ENCODE measurements around the gene CYRIA. TPM values are rescaled to one million over a fixed set of nuclear protein-coding genes. Genes with fewer than 3 reads are reported as not detected.

Gene CYRIA
- total RNA-seq, 4 donors from 2014 or later = 33.6 to 79.0 (median 50.0) TPM

DNA sequence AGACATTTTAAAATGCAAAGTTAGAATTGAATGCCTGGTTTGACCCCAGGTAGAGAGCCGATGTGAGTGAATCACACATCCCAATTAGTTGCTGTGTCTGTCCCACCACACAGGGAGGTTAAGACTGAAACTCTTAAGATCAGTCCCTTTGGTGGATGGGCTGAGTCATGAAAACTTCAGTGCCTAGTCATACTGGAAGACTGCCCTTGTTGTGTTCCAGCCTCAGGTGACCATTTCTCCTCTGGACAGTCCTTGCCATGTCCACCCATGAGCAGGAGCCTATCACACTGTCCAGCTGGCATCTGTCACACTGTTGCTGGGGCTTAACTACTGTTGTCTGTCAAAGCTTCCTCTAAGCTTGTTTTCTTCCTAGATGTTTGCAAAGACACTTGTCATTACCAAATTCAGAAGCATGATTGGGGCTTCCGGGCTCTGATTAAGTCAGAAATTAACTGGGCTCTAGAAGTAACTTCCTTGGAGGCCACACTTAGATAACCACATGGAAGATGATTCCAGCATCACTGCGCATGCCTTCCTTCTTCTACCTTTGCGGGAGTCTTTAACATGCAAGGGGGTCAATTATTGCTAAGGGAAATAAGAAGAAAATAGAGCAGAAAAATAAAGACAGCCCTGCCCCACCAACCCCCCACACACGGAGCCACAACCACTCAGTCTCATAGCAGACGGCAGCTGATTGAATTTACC lies 21.3 kb downstream of the CYRIA start:
- WGBS, 2 donors = 90 to 92% methylated on average over 6 of the region's 6 CpGs
- TF ChIP-seq CTCF (IDR thresholded peaks at IDR 0.05) = no peak
- no peak for TF ChIP-seq POLR2A (IDR thresholded peaks at IDR 0.05)
- DNase-seq = no peak
- intact Hi-C loops (cut with DNase I) = no loop called here
- H3K36me3 ChIP-seq = peaks cover 0 to 5% of the 10 kb centered on the region in 2 donors
- H3K27me3 ChIP-seq = no peaks in the 10 kb centered on the region
- H3K4me1 ChIP-seq = peaks cover 55 to 60% of the 10 kb centered on the region in 2 donors
- no peak overlapping the region for H3K4me3 ChIP-seq (replicated peaks in 1 of 3)
- H3K27ac ChIP-seq = peak overlapping the region in 2 of 3 donors; percentile 8 to 19
- H3K9me3 ChIP-seq = no peaks in the 10 kb centered on the region

GRCh38 chr2:16643099-16643498 lies 22.5 kb downstream of the CYRIA start:
- no peak for DNase-seq
- no peaks in the 10 kb centered on the region for H3K27me3 ChIP-seq
- intact Hi-C loops (cut with DNase I) = no loop called here
- H3K36me3 ChIP-seq = peaks cover 0 to 5% of the 10 kb centered on the region in 2 donors
- H3K4me1 ChIP-seq = peaks cover 47 to 53% of the 10 kb centered on the region in 2 donors
- no peaks in the 10 kb centered on the region for H3K9me3 ChIP-seq
- 27 to 31% methylated on average over 2 of the region's 2 CpGs for WGBS, 2 donors
- no peak overlapping the region for H3K4me3 ChIP-seq (replicated peaks in 1 of 3)
- no peak overlapping the region for H3K27ac ChIP-seq
- no peak for TF ChIP-seq POLR2A (IDR thresholded peaks at IDR 0.05)
- TF ChIP-seq CTCF (IDR thresholded peaks at IDR 0.05) = no peak

GRCh38 chr2:16642088-16642487 lies 23.5 kb downstream of the CYRIA start:
- Histone ChIP-seq H3K4me1 (peaks cover 39 to 43% of the 10 kb centered on the region in 2 donors), H3K4me3 (replicated peaks in 1 of 3) (no peak overlapping the region), H3K9me3 (no peaks in the 10 kb centered on the region), H3K36me3 (peaks cover 0 to 5% of the 10 kb centered on the region in 2 donors), H3K27ac (peak overlapping the region in 1 of 3 donors; percentile 0), H3K27me3 (no peaks in the 10 kb centered on the region)
- DNase-seq = no peak
- TF ChIP-seq POLR2A (IDR thresholded peaks at IDR 0.05) (no peak), CTCF (IDR thresholded peaks at IDR 0.05) (no peak)
- intact Hi-C loops (cut with DNase I) = no loop called here
- WGBS, 2 donors = 89 to 97% methylated on average over 3 of the region's 3 CpGs

DNA sequence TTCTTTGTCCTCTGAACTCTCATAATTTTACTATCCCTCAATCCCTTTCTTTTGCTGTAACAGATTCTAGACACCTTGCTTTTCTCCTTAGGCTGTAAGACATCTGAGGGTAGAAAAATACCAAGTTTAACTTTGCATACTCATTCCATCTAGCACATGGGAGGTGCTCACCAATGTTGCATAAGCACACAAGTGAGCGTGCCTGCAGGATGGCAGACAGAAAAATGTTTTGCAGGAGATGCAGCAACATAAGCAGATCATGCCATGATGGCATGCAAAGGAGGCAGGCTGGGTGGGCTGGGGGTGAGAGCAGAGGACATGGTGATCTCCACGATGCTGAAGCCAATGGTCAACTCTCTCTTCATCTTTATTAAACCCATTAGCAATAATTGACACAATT lies 24.1 kb downstream of the CYRIA start:
- no peaks in the 10 kb centered on the region for H3K9me3 ChIP-seq
- H3K4me3 ChIP-seq (replicated peaks in 1 of 3) = no peak overlapping the region

More for the DNA sequence above, 24.1 kb downstream of the CYRIA start:
- Histone ChIP-seq H3K36me3 (peaks cover 0 to 5% of the 10 kb centered on the region in 2 donors), H3K27ac (peak overlapping the region in 1 of 3 donors; percentile 7), H3K27me3 (no peaks in the 10 kb centered on the region), H3K4me1 (peaks cover 39 to 47% of the 10 kb centered on the region in 2 donors)
- intact Hi-C loops (cut with DNase I) = no loop called here
- WGBS, 2 donors = 90 to 94% methylated on average over 2 of the region's 2 CpGs
- TF ChIP-seq CTCF (IDR thresholded peaks at IDR 0.05) (no peak), POLR2A (IDR thresholded peaks at IDR 0.05) (no peak)
- DNase-seq = no peak
